Measurements from ENCODE around the gene SLC43A3.
"Not testable (repeated sequence)": the region's sequence is repeated elsewhere in the genome, so short reads cannot be mapped to it uniquely, and the experiment has no call there.

SLC43A3 gene

DNA sequence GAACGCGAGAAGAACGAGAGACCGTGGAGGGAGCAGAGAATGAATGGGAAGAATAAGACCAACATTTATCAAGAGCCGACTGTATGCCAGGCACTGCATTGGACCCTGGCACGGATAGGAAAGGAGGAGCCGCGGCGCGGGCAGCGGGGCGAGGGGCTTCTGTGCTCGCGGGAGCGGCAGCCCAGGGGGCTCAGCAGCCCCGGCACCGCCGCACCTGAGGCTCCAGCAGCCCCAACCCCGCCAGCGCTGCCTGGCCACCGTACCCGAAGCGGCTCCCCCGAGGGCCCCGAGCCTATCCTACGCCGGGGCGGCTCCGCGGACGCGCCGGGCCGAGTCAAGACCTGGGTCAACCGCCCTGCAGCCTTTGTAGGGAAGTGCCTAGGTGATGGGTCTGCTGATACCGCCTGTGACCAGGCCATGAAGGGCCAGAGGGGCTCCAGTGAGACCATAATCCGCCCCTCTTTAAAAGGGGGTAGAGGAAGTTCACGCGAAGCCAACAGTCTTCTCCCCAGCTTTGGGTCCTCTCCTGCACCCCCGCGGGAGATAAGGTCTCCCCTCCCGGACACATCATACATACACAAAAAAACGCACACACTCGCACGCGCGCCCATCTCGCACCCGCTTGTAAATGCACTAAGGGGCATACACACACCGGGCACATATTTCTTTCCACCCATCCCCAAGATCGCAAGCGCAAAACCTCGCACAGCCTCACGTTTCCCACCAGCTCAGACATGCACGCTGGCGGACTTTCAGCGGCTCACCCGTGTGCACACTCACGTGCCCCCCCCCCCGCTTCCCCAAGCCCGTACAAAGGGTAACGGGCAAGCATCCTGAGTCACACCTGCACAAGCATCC is 32.5 kb upstream of the SLC43A3 start:
- DNase-seq, result no peak

DNA sequence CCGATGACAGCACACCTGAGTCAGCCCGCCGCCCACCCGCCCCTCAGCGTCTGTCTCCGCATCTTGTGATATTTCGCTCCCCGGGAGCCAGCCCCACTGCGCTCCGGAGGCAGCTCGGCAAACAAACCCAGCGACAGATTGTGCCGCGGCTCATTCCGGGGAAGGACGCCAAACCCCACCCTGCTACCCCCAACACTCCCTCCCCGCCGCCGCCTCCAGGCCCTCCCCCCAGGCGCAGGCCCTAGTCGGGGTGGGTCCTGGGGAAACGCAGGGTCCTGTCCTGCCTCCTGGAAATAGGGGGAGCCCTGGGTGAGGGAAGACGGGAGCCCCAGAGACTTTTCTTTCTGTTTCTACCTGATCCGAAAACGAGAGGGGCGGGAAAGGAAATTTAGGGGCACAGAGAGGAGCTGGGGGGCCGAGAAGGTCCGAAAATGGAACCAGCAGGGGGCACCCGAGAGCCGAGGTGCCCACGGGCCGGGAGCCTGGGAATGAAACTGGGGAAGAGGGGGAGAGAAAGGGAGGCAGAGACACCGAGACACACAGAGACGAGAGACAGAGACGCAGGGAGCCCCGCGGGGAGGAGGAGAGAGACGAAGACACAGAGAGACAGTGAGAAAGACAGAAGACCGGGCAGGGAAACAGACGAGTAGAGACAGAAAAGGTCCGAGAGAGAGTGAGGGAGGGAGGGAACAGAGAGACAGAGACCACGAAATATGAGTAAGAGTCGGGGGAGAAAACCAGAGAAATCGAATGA is 31.7 kb upstream of the SLC43A3 start:
- DNase-seq, result peak; percentile 36

DNA sequence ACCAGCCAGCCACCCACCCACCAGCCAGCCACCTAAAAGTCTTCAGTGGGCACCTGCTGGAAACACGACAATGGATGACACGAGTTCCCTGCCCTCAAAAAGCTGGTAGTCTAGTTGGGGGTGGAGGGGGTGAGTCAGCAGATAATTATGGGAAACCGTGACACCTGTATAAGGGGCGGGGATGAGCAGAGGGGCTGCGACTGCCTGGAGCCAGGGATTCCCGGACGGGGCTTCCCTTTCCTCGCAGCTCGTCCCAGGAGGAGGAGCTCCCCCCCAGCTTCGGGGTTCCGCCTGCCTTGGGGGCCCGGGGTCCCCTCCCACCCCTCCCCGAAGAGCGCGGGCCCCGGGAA is 31.1 kb upstream of the SLC43A3 start:
- no peak for DNase-seq

DNA sequence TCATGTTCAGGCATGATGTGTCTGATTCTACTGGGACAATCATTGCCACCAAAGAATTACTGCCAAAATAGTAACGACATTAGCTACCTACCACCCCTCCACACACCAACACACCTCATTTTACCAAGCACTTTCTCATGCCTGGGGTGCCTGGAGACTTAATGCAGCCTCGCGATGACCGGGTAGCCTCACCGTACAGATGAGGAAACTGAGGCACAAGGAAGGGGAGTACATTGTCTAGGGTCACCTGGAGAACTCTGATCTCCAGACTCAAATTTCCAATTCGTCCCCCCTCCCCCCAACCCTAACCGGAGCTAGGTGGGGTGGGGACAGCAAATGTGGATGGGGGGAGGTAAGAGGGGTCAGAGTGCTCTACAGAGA is 30.7 kb upstream of the SLC43A3 start:
- DNase-seq, result no peak

DNA sequence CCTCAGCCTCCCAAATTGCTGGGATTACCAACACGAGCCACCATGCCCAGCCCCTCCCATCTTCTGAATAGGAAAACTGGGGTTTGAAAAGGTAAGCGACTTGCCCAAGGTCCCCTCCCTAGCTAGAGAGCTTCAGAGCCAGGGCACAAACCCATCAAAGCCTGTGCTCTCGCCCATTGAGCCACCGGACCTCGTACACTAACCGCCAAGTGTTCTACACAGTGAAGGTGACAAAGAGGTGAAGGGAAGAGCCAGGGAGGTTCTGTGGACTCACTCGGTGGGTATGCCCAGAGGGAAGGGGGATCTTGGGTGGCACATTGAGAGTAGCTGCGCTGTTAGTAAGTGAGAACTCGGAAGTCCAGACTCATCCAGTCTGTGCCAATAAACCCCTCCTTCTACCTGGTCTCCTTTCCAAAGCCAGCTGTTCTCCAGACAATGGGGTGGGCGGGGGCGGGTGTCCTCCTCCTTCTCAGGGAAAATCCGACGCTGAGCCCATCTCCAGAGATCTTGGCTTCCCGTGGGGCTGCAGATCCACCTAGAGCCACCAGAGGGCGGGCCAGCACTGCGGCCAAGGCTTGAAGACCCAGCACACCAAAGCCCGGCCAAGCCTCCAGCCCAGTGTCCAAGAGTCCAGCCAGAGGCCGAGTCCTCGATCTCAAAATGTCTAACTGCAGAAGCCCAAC is 30.2 kb upstream of the SLC43A3 start:
- DNase-seq, result peak; percentile 80

DNA sequence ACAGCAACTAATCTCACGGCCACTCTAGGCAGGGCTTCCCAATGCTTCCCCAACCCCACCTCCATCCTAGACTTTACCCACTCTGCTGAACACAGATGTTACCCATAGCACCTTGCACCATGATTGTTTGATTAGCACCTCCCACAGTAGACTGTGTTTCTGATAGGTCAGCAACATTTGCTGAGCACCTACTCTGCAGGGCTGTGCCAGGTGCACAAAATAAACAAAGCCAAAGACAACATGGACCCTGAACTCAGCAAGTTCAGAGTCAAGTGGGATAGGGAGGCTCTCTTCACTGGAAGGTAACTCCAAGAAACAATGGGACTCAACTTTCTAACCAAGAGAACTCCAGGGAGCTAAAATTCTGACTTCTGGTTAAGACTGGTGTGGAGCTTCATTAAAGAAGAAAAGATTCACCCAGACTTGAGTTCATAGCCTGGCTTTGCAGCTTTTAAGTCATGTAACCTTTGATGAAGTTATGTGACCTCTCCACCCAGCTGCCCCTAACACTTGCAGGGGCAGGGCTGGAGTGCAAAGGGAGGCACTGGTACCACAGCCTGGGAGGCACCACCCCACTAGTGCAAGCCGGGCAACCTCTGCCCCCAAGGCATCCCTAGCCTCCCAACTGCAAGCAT is 26.7 kb upstream of the SLC43A3 start:
- DNase-seq, result no peak

DNA sequence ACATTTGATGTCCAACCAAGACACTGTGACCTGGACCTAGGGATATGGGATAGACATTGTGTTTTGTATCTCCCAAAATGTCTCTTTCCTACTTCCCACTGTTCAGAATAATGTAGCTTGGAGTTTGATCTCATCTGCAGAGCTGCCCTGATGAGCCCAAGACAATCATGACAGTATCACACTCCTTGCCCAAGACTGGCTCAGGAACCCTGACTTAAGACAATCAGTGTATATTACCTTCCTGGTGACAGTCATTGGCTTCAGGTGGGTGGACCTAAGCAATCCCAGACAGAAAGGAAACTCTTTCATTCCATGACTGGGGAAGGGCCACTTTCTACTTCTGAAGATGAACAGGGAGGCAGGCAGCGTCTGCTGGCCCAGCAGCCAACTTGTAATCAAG is 19.1 kb upstream of the SLC43A3 start:
- no peak for DNase-seq

DNA sequence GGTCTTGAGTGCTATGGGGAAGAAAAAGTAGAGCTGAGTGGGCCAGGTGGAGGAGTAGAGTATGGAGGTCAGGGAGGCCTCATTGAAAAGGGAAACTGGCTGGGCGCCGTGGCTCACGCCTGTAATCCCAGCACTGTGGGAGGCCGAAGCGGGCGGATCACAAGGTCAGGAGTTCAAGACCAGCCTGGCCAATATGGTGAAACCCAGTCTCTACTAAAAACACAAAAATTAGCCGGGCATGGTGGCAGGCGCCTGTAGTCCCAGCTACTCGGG is 18.1 kb upstream of the SLC43A3 start:
- DNase-seq, result not testable (repeated sequence)

DNA sequence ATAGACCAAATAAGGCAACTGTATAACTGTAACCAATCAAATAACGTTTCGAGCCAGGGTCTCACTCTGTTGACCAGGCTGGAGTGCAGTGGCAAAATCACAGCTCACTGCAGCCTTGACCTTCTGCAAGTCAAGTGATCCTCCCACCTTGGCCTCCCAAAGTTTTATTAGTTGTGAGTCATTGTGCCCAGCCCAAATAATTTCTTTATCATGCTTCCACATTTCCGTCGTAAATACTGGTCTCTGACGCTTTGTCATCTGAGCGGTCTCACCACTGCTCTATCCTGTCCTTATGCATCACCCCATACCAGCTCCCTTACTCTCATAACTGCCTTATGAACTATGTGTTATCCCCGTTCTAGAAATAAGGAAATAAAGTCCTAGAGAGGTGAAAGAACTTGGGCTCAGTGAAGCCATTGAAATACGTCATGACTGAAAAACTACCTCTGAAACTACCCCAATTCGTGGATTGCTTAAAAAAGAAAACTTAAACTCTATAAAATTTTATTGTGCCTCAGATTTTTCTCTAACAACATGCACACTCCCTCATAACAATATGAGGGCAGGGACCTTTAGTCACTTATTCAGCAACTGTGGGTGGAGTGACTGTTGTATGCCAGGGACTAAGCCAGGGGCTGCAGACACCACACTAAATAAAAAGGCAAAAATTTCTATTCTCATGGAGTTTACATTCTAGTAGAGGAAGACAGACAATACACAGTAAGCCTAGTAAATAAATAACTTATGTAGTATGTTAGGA is 17.6 kb upstream of the SLC43A3 start:
- DNase-seq, result peak; percentile 56

DNA sequence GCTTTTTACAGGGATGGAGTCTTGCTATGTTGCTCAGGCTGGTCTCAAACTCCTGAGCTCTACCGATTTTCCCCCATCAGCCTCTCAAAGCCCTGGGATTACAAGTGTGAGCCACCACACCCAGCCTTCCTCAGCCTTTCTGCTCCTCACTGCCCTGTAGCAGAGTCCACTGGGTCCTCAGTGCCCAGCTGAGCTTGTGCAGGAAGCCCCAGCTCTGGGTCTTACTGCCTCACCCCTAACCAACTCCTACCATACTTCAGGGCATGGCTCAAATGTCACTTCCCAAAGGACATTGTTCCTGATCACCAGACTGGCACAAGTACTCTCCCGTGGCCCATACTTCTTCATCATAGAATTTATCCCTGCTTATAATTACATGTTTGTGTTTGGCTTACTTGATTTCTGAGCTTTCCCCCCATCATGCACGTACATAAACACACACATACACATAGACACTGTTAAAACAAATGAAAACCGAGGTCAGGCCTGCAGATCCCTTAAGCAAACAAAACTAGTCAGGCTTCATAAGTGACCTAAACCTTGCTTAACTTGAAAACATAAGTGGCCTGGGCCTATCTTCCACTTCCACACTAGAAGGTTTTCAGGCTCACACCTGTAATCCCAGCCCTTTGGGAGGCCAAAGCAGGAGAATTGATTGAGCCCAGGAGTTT is 14.0 kb upstream of the SLC43A3 start:
- no peak for DNase-seq

DNA sequence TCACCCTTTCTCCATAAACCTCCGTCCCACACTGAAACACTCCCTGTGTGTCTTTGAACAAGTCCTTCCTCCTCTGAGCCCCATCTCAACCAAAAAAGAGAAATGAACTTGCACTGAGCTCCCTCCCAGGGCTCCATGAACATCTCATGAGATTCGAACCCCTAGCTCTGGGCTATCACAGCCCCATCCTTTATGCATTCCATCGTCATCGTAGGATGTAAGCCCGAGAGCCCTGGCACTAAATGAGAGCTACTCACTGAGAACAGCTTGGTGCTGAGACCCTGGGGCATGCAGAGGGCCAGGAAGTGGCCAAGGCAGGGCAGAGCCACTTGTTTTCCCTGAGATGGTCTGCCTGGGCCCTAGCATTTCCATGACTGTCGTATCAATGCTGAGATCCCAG is 12.9 kb upstream of the SLC43A3 start:
- DNase-seq, result no peak

DNA sequence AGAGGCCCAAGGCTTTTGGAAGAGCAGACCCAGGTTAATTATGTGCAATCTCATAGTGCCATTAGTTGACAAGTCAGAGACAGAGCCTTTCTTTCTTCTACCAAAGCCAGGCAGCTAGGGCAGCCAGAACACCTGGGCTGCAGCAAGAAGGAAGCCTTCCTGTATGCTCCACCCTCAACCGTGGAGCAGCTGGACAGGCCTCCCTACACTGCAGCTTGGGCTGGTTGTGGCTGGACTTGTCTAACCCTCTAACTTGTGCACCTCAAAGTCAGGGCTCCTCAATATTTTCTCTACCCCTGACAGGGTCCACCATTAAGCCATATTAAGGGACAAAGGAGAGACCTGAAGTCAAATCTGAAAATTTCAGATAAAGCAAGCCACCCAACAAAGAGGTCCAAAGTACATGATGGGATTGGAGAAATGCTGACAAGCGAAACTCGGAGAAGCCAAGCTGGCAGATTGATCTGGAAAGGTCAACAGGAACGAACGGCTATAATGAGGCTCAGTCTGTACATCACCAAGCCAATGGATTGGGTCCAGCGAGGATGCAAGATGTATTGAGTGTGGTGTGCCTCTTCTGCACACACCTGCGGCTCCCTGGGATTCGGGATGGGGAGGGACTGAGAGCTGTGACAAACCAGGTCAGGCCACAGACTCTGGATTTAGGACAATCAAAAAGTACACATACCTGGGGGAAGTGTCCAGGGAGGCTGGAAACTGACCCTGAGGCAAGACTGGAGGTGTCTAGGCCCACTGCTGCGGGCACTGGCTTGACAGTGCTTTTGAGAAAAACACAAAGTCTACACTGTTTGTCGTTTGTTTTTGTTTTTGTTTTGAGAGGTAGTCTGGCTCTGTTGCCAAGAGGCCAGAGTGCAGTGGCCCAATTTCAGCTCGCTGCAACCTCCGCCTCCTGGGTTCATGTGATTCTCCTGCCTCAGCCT is 11.7 kb upstream of the SLC43A3 start:
- DNase-seq, result no peak

DNA sequence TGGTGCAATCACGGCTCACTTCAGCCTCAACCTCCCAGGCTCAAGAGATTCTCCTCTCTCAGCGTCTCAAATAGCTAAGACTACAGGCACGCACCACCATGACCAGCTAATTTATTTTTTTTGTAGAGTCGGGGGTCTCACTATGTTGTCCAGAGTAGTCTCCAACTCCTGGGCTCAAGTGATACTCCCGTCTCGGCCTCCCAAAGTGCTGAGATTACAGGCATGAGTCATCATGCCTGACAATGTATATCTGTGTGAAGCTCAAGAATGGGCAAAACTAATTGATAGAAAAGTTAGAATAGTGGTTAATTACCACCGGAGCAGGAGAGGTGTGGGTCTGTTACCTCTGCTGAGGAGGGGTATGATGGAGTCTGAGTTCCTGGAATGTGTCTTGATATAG is 9.1 kb upstream of the SLC43A3 start:
- DNase-seq, result no peak

DNA sequence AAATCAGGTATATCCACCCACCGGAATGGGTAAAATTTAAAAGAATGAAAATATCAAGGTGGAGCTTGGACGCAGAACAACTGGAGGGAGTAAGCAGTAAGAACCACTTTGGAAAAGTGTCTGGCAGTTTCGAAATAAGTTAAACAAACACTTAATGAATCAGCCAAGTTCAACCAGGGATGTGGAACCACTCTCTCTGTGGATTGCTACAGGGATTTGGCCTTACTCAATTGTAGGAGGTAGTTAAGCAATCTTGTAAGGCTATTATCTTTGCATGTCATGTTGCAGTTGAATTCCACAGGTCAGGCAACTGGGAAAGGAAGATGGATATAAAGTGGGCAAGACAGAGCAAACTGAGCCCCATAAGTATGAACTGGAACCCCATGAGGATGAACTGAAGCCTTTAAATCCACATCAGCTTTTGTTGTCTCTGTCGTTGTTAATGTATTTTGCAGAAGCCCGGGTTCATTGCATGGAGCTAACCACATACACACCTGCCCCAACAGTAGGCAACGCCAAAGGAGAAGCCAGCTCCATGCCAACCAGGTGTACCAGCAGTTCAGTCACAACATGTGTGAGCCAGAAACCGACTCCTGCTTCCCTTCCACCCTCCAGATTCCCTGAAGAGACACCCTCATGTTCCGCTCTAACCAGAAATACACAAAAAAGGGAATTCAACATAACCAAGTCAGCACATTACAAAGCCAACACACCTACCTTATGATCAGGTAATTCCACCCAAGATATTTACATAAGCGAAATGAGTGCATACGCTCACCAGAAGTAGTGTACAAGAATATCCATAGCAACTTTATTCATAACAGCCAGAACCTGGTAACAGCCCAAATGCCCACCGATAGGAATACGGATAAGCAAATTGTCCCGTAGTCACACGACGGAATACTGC is 8.0 kb upstream of the SLC43A3 start:
- peak; percentile 95 for DNase-seq

DNA sequence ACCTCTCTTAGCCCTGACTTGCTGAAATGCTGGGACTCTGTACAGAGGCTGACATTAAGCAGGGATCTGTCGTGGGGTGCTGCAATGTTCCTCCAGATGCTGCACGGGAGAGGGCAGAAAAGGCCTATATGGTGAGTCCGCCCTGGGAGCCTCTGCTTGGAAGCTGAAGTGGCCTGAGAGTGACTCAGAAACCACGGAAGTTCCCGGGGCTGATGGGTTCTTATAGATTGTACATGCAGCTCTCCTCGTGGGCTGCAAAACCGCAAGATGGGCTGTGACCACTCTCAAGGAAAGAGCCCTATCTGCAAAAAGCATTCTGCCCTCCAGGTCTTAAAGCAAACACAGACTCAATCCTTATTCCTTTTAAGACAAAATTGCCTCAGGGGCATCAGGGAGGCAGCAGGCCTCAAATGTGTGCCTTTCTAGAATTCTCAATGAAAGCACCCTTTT is 5.8 kb upstream of the SLC43A3 start:
- peak; percentile 74 for DNase-seq

DNA sequence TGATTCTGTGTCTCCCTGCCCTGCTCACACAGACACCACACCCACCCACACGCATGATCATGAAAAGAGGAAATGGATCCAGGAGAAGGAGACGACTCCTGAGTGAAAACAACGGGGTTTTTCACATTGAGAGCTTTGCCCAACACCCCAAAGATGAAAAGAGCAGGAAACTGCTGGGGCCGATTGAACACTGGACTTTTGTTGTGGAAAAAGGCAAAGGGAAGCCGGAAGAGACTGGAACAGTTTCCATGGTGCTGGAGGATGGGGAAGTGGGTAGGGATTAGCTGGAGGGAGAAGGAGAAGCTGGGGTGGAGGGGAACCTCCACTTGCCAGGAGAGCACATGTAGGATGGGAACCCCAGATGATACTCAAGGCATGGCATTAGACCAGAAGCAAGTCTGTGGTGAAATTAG is 5.2 kb upstream of the SLC43A3 start:
- no peak for DNase-seq

DNA sequence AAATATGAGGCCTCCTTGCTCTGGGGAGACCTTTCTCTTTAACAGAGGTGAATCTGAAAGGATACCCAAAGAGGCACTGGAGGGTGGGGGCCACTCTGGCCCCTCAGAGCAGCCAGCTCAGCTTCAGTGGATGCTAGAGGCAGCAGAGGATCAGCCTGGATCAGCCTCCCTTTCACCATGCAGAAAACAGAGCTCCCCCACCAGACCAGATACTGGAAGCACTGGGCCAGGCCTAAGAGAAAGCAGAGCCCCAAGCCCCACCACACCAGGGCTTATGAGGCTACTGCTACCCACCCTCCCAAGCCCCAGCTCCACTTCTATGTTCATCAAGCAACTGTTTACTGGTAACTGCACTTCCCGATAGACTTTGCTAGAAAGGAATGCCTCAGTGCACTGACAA is 4.0 kb upstream of the SLC43A3 start:
- DNase-seq, result no peak

DNA sequence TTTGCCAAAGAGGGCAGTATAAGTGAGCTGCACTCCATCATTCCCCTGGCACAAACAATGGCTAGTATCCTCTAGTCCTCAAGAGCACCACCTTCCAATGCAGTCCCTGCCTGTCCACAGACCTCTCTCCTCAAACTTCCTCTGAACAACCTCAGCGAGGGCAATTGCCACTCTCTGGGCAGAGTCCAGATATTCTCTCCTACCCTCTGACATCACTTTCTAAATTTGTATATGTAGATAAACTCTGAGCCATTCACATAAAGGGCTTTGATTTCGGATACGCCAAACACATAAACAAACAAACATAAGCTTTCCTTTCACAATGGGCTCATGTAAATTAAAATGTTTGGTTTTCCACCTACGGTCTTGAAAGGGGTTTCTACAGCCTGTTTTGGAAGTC is 3.0 kb upstream of the SLC43A3 start:
- DNase-seq, result no peak

DNA sequence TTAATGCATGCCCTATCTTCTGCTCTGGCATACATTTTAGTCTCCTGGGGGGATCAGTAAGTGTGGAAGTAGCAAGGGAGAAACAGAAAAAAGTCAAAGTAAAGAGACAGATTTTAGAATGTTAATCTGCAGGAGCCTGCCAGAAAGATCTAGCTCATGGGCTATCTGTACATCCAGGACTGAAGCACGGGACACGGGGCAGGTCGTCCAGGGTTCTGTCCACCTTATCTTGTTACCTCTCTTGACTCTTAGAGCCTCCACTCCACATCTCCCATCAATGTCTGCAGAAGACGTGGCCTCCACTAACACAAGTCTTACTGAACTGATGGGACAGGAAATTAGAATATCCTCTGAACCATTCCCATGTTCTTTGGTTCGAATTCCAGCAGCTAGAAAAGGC is 1.7 kb upstream of the SLC43A3 start:
- DNase-seq, result no peak

DNA sequence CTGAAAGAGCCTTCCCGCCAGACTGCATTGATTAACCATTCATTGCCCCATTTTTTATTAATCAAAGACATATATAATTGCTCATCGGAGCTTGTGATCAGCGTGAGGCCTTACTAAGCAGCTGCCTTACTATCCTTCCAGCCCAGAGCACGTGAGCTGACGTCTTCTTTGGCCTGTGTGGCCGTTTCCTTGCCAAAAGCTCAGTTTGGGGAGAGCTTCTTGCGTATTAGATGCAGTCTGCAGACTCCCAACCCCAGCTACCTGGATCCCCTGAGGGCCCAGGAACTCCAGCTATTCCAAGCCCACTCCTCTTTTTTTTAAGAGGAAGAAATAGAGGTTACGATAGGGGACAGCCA is 784 bp upstream of the SLC43A3 start:
- peak; percentile 67 for DNase-seq

Measured in NCI-H226 (cell line).